Uterus (tissue), 4 donors: Measurements from ENCODE around the gene KCNA2. TPM values are rescaled to one million over a fixed set of nuclear protein-coding genes. Genes with fewer than 3 reads are reported as not detected.

ENCODE experiments used
- DNase-seq, 2 donors: peaks; one replicate each; pipeline ENCODE4 v3.0.0-alpha.2; 2019 to 2020
- H3K27ac ChIP-seq, 2 donors: fragments of 200-600 bp; sonication (generic); 1 replicate in 1 of 2; 2 replicates in 1 of 2; pipeline ENCODE4 v1.5.1; 2016 to 2018
- H3K27me3 ChIP-seq, 2 donors: fragments of 200-600 bp; sonication (generic); one replicate each; pipeline ENCODE4 v1.5.1; 2018 to 2019; ENCODE audit warnings: control low read depth in 1 of 2
- H3K36me3 ChIP-seq, 2 donors: fragments of 200-600 bp; sonication (generic); one replicate each; pipeline ENCODE4 v1.5.1; 2019; ENCODE audit warnings: control low read depth in 1 of 2
- H3K4me1 ChIP-seq, 2 donors: fragments of 200-600 bp; sonication (generic); one replicate each; pipeline ENCODE4 v1.5.1; 2018 to 2019; ENCODE audit warnings: control low read depth in 1 of 2
- H3K4me3 ChIP-seq, 2 donors: fragments of 200-600 bp; sonication (generic); 1 replicate in 1 of 2; 2 replicates in 1 of 2; pipeline ENCODE4 v1.5.1; 2018 to 2019; ENCODE audit warnings: mild to moderate bottlenecking in 1 of 2
- H3K9me3 ChIP-seq, 2 donors: fragments of 200-600 bp; sonication (generic); one replicate each; pipeline ENCODE4 v1.5.1; 2019; ENCODE audit warnings: control low read depth in 1 of 2
- POLR2A ChIP-seq, 2 donors: fragments of 450-650 bp; IDR thresholded peaks; one replicate each; pipeline ENCODE4 v1.6.1; 2016; ENCODE audit warnings: antibody characterized with exemption in 2 of 2, mild to moderate bottlenecking in 1 of 2, moderate library complexity in 1 of 2
- intact Hi-C: fragments of 100-400 bp; cut with DNase I; formaldehyde crosslinking; loops from one replicate; pipeline ENCODE4 v1.15.1; 2023; ENCODE audit warnings: low total_unique reads
- total RNA-seq, 4 donors: library from RNA; depleted of rRNA in 3 of 4; stranded (reverse); fragments of >200 nt in 3 of 4; gene quantifications; one replicate each; pipeline versions ENCODE4 v1.1.0 to v1.2.4, GENCODE V29; 2014 to 2023
- TF ChIP-seq, protein P1 (sequence below), 4 experiments: fragments of 200-600 bp in 2 of 4; fragments of 450-650 bp in 2 of 4; sonication (generic) in 2 of 4; IDR thresholded peaks; one replicate each; pipeline ENCODE4 v1.5.1; 2016 to 2019; ENCODE audit warnings: antibody characterized with exemption in 4 of 4, mild to moderate bottlenecking in 2 of 4, moderate library complexity in 1 of 4
- donor health status: DM: yes; HTN: yes; CAD: no.

Gene KCNA2
- total RNA-seq, 4 donors from 2014 or later: 0.21 to 0.62 TPM; not detected in 2

DNA sequence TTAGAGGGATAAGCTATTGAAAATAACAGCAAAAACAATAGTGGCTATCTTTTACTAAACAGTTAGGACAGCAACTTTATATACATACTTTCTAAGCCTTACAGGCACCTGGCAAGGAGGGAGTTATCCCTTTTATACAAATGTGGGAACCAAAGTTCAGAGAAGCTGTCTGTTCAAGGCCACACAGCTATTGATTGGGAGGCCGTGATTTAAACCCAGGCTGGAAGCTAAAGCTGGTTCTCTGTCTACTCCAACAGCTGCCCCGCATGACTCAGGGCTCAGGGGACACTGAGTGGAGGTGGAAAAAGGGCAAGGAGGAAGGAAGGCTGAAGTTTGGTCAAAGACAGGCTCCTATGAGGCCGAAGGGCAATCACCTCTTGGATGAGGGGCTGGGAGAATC lies 26.7 kb downstream of the KCNA2 start:
- no peak for DNase-seq
- intact Hi-C loops: no loop called here
- no peaks in the 10 kb centered on the region for H3K4me1 ChIP-seq
- H3K27me3 ChIP-seq: no peaks in the 10 kb centered on the region
- no peak overlapping the region for H3K4me3 ChIP-seq
- H3K27ac ChIP-seq: no peak overlapping the region
- no peak for TF ChIP-seq POLR2A (IDR thresholded peaks at IDR 0.05)
- TF ChIP-seq, protein P1, sequence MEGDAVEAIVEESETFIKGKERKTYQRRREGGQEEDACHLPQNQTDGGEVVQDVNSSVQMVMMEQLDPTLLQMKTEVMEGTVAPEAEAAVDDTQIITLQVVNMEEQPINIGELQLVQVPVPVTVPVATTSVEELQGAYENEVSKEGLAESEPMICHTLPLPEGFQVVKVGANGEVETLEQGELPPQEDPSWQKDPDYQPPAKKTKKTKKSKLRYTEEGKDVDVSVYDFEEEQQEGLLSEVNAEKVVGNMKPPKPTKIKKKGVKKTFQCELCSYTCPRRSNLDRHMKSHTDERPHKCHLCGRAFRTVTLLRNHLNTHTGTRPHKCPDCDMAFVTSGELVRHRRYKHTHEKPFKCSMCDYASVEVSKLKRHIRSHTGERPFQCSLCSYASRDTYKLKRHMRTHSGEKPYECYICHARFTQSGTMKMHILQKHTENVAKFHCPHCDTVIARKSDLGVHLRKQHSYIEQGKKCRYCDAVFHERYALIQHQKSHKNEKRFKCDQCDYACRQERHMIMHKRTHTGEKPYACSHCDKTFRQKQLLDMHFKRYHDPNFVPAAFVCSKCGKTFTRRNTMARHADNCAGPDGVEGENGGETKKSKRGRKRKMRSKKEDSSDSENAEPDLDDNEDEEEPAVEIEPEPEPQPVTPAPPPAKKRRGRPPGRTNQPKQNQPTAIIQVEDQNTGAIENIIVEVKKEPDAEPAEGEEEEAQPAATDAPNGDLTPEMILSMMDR (IDR thresholded peaks at IDR 0.05): no peak
- H3K36me3 ChIP-seq: no peaks in the 10 kb centered on the region
- no peaks in the 10 kb centered on the region for H3K9me3 ChIP-seq

DNA sequence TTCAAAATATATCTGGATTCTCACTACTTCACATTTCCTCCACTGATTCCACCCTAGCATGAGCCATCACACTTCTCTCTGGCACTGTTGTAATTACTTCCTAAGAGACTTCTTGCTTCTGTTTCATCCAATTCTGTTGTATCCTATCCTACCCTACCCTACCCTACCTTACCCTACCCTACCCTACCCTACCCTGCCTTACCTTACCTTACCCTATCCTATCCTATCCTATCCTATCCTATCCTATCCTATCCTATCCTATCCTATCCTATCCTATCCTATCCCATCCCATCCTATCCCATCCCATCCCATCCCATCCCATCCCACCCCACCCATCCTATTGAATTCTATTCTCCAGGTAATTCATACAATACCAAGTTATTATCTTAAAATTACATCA lies 29.7 kb downstream of the KCNA2 start:
- H3K4me3 ChIP-seq: no peak overlapping the region
- H3K9me3 ChIP-seq: no peaks in the 10 kb centered on the region
- TF ChIP-seq, protein P1 (IDR thresholded peaks at IDR 0.05): no peak
- TF ChIP-seq POLR2A (IDR thresholded peaks at IDR 0.05): no peak
- DNase-seq: no peak
- no peaks in the 10 kb centered on the region for H3K4me1 ChIP-seq
- no peaks in the 10 kb centered on the region for H3K27me3 ChIP-seq
- intact Hi-C loops: no loop called here
- no peaks in the 10 kb centered on the region for H3K36me3 ChIP-seq
- H3K27ac ChIP-seq: no peak overlapping the region

DNA sequence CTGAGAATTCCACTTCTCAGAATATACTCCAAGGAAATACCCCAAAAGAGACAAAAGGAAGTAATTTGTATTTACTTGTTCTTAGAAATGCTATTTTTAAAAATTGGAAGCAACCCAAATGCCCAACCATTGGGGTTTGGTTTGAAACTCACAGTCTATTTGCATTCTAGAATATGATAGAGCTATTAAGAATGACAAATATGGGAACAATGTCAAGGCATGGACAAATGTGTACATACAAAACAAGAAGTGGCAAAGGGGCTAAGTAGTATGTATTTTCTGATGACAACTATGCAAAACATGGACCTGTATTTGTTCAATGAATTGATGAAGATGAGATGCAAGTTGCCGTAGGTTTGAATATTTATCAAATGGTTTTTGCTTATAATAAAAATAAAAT lies 32.8 kb downstream of the KCNA2 start:
- intact Hi-C loops: no loop called here
- Histone ChIP-seq H3K36me3 (no peaks in the 10 kb centered on the region), H3K27me3 (no peaks in the 10 kb centered on the region), H3K4me3 (no peak overlapping the region), H3K9me3 (no peaks in the 10 kb centered on the region), H3K27ac (no peak overlapping the region), H3K4me1 (no peaks in the 10 kb centered on the region)
- DNase-seq: no peak
- TF ChIP-seq, protein P1 (IDR thresholded peaks at IDR 0.05): no peak
- TF ChIP-seq POLR2A (IDR thresholded peaks at IDR 0.05): no peak

DNA sequence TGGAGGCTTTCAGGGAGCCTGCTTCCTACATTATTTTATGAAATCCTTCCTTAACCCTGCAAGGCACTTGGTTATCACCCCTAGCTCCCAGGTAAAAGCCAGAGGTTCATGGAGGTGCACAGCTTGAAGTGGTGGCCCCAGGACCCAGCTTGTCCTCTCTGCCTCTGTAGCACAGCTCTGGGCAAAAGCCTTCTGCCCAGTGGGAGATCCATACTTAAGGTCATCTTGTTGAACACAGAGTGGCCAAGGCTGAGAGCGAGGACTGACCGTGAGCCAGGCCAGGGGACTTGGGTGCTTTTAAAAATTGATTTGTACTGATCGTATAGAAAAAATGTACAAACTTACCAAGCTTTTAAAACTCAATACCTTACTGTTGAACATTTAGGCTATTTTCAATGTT lies 33.4 kb downstream of the KCNA2 start:
- Histone ChIP-seq H3K27ac (no peak overlapping the region), H3K9me3 (no peaks in the 10 kb centered on the region), H3K4me1 (no peaks in the 10 kb centered on the region), H3K4me3 (no peak overlapping the region), H3K36me3 (no peaks in the 10 kb centered on the region), H3K27me3 (no peaks in the 10 kb centered on the region)
- intact Hi-C loops: no loop called here
- no peak for DNase-seq
- no peak for TF ChIP-seq POLR2A (IDR thresholded peaks at IDR 0.05)
- TF ChIP-seq, protein P1 (IDR thresholded peaks at IDR 0.05): no peak

DNA sequence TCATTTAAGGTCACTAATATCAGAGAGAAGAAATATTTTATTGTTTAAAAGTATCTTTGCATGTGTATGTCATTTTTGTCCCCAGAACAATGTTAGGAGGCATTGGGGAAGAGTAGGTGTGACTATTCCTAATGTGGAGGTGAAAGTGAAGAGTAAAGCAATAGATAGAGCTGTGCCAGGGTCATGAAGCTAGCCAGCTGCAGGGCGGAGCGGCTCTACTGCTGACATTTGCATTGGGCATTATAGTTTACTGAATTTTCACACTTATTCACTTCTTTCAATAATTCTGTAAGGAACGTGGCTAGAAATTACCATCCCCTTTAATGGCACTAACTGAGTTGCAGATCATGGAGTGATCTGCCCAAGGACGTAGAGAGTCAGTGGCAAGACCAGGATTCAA lies 35.3 kb downstream of the KCNA2 start:
- TF ChIP-seq, protein P1 (IDR thresholded peaks at IDR 0.05): no peak
- TF ChIP-seq POLR2A (IDR thresholded peaks at IDR 0.05): no peak
- Histone ChIP-seq H3K4me1 (no peaks in the 10 kb centered on the region), H3K27ac (no peak overlapping the region), H3K36me3 (no peaks in the 10 kb centered on the region), H3K27me3 (no peaks in the 10 kb centered on the region), H3K4me3 (no peak overlapping the region), H3K9me3 (no peaks in the 10 kb centered on the region)
- intact Hi-C loops: no loop called here
- no peak for DNase-seq
